Measurements from ENCODE around the gene SNAP25.

The SNAP25 gene

DNA sequence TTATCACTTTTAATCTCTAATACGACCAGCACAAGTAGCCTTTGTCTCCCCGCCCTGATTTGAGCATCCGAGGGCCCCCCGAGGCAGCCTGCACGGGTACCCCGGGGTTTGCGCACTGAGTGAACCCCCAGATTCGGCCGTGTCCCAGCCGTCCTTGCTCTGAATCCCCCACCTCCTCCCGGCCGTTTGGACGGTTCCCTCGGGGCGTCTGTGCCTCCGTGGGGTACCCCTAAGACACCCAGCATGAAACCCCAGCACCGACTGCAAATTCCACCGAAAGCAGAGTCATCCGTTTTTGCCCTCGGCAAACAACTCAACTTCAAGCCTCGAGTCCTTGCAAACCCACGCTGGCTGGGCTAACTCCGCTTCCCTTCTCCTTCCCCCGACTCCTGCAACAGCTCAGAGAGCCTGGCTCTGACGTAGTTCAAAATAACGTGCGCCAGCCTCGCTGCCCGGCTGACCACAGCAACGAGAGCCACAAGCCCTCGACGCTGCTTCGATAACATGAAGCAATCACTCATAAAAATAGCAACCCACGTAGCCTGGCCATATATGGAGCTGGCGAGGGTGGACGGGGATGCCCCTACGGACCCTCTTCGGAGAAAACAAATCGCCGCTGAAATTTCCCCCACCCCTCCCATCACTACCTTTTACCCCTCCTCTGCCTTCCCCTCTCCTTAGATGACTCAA lies 764 bp upstream of the SNAP25 start:
- peak; percentile 85 for DNase-seq

GRCh38 chr20:10219452-10219791 lies 792 bp downstream of the SNAP25 start:
- DNase-seq, result peak; percentile 29

- DNase-seq, result no peak
These were observed 1.5 kb downstream of the SNAP25 start for GRCh38 chr20:10219993-10220750.

- no peak for DNase-seq
These were observed 2.4 kb downstream of the SNAP25 start for GRCh38 chr20:10221021-10221420.

DNA sequence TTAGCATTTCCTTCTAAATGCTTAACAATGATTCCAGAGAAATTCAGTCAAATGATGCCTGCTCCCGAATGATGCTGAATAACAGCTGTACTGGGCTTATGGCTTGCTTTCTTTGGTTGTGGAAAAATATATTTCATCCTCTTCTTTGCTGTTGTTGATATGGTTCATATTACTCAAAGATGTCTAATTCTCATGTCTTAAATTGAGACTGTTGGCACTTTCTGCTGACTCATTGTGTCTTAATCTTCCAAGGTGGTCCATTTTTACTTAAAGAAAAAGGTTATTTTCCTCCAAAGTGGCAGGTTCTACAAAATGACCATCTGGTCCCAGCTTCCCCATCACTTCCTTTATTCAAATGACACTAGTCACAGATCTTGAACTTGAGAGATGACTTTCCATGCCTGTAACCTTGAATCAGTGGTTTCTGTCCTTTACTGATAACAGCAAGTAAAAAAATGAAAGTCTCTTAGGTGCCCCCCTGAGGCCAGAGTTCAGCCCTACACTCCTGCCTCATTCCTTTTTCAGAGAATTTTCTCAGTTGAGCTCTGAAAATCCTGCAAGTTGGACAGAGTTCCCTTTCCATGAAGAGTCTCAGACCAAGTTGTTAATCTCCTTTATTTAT lies 6.9 kb downstream of the SNAP25 start:
- no peak for DNase-seq

GRCh38 chr20:10228330-10228729 lies 9.7 kb downstream of the SNAP25 start:
- no peak for DNase-seq

DNA sequence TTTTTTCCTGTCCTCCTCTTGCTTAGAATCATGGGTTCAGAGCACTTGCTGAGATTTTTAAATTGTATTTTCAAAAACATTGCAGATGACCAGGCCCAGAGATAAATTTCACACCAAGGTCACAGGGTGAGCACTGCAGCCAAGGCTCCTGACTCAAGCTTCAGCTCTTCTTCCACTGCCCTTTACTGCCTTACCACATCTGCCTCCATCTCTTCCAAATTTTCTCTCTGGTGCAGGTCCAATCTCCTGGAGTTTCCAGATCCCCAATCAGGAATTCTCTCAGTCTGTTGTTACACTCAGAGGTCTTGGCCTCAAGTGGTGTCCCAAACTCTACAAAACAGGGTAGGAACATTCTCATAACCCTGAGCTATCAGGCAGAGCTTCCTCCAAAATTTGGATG lies 12.7 kb downstream of the SNAP25 start:
- DNase-seq, result no peak

GRCh38 chr20:10236540-10237533 lies 18.2 kb downstream of the SNAP25 start:
- no peak for DNase-seq

GRCh38 chr20:10239954-10240353 lies 21.3 kb downstream of the SNAP25 start:
- no peak for DNase-seq

DNA sequence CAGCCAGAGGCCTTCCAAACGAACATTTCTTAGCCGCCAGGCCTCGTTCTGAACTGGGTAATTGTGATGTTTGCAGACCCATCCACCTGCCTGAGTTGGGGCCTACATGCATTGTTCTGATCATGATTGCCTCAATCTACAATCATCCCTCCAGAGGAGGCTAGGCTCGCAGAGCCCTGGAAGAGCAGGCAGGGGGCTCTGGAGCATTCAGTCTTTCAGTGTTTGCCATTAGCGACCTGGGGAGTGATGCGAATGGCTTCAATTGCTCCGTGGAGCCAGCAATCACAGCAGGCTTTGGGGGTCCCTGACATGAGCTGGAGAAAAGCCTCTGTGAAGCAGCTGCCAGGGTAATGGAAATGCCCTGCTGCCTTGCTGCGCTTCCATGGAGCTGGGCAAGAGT lies 22.0 kb downstream of the SNAP25 start:
- DNase-seq, result no peak

DNA sequence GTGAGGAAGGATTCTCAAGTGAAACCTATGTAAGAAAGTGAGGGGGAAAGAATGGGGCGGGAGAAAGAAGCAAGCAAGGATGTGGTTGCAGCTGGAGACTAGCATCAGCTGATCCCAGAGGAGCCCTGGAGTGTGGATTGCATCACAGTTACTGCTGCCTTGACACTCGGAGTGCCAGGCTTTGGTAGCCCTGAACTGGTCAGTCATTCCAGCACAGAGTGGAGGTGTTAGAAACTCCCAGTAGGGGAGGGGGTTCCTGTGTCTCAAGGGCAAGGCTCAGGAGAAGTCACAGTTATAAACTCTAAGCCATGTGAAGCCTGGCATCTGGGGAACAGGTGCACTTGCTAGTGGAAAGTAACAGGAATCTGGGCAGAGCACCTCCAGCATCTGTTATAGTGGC lies 23.5 kb downstream of the SNAP25 start:
- no peak for DNase-seq

DNA sequence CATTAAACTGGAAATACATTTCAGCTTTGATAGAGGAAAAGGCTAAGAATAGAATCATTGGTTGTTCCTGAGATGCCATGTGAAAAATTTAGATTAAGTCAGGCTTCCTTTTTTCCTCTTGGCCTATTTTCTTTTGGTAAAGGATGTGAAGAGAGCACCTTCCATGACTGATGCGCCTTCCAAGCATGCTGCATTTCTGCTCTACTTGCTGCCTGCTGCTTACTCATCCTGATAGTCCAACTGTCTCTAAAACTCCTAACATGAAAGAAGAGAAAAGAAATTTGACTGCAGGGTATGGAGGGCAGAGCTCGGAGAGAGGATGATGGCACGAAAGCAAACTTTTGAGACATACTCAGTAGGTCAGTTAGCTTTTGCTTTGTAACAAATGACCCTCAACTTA lies 28.8 kb downstream of the SNAP25 start:
- no peak for DNase-seq

DNA sequence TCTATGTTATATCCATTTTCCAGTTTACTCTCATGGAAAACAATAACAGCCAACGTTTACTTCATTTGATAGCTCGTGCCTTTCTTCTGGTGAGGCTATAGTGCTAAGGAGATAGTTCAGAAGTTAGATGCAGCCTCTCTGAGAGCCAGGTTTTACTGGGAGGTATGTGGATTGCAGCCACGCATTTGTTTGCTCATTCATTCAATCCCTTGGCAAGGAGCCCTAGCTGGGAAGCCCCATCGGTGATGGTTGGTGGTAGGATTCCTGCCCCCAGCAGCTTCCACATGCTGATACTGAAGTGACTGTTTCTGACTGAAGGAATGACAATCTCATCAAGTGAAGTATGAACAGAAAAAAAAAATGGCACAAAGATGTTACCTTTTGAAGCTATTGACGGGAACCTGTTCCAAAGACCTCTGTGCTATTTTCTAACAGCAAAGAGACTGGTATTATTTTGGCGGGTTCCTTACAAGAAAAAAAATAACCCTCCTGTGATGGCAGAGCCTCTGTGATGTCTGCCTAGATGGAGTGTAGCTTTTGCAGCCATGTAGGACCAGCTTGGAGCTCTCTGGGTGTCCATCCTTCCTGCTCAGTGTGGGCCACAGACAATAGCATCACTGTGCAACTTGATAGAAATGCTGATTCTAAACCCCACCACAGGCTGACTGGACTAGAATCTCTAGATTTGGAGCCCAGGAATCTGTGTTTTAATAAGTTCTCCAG lies 30.6 kb downstream of the SNAP25 start:
- DNase-seq, result no peak

- DNase-seq, result no peak
These were observed 31.2 kb downstream of the SNAP25 start for GRCh38 chr20:10249822-10250221.

DNA sequence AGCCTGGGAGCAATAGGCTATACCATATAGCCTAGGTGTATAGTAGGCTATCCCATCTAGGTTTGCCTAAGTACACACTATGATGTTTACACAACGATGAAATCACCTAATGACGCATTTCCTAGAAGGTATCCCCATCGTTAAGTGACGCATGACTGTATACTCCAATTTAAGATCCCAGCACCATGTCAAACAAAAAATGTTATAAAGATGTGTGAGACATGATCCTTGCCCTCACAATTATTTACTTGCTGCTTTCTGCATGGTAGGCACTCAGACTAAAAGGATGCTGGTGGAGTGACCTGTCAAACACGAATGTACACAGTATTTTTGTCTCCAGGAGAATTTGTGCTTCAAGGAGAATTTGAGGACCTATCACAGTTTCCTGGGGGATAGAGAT lies 32.3 kb downstream of the SNAP25 start:
- no peak for DNase-seq

GRCh38 chr20:10253780-10254179 lies 35.1 kb downstream of the SNAP25 start:
- no peak for DNase-seq

DNA sequence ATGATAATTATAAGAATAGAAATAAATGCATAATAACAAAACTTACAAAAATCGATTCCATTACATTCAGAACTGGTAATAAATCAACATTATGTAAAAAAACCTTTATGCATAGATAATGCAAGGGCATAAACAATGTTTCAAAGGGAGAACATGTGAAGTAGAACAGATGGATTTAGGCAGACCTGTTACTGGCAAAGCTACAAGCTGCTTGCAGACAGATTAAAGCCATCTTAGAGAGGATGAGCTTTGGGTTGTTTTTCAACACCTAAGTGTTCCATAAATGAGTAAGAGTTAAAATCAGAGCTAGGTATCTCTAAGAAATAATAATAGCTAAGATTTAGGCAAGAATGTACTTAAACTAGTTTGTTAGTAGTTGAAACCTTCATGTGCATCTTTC lies 37.2 kb downstream of the SNAP25 start:
- DNase-seq, result no peak

- DNase-seq, result no peak
These were observed 40.5 kb downstream of the SNAP25 start for GRCh38 chr20:10259166-10259565.

DNA sequence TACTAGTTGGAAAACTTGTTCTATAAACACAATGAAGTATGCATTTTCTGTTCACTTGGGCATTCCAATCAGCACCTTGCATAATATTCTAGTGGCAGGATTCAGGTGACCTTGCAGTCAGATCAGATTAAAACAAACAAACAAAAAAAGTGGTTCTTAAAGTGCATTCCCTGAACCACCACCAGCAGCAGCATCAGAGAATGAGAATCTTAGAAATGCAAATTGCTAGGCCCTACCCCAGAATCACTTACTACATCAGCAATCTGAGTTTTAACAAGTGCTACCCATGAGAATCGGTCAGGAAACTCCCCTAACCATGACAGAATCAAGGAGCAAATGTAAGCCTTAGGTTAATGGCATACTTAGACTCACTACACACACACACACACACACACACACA lies 41.7 kb downstream of the SNAP25 start:
- DNase-seq, result no peak

- no peak for DNase-seq
These were observed 43.1 kb downstream of the SNAP25 start for GRCh38 chr20:10261702-10262101.

- no peak for DNase-seq
These were observed 44.9 kb downstream of the SNAP25 start for GRCh38 chr20:10263385-10264165.

DNA sequence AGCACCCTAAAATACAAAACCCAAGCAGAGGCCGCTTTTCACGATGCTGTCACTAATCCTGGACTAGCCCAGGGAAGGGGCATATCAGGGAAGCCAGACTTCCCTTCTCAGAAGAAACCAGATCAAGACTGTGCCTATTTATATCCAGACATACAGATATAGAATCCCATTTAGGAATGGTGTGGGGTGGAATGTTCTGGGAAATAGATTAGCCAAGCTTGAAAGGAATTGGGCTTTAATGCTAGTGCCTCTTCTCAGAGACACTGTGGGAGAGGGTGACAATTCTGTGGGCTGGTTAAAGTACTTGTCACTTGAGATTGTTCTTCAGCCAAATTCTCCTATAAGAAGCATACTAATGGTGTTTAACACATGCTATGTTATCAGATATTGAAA lies 45.5 kb downstream of the SNAP25 start:
- DNase-seq, result no peak
